Measurements from ENCODE around the gene IFI44.

GRCh38 chr1:78713297-78713696 lies 63.7 kb downstream of the IFI44 start:
- TF ChIP-seq POLR2AphosphoS5 (IDR thresholded peaks at IDR 0.05; ENCODE audit: insufficient read depth in 1 of 2, low read depth in 1 of 2) = no peak
- TF ChIP-seq CTCF (IDR thresholded peaks at IDR 0.05) = no peak

Data from vagina (tissue), 2 donors.